Stimulated activated CD4-positive, alpha-beta T cell treated with anti-CD3 and anti-CD28 coated beads, TNF-alpha, amount 100 ng/mL, for 4 hours (primary cell): Measurements from ENCODE around the gene BCL7C.
"Not testable (repeated sequence)": the region's sequence is repeated elsewhere in the genome, so short reads cannot be mapped to it uniquely, and the experiment has no call there.

ENCODE experiments used
- DNase-seq, 3 experiments: peaks; one replicate each; pipeline ENCODE4 v3.0.0-alpha.2; 2020; ENCODE audit warnings: low read depth in 3 of 3

The BCL7C gene

GRCh38 chr16:30893744-30894539 is at the start of gene BCL7C:
Gene BCL7C (minus strand): TSS chr16:30894077. CDS start chr16:30893944, 133 bp downstream.
- peak; percentile 63 to 79 (median 63) for DNase-seq

- DNase-seq: no peak
Observed at GRCh38 chr16:30942426-30942806, 48.5 kb upstream of the BCL7C start.

- peak in 1 of 3 experiments; percentile 38 for DNase-seq
Observed at GRCh38 chr16:30941600-30942425, 47.9 kb upstream of the BCL7C start.

- DNase-seq: not testable (repeated sequence)
Observed at GRCh38 chr16:30939571-30939970, 45.7 kb upstream of the BCL7C start.

GRCh38 chr16:30937692-30938091 is 43.8 kb upstream of the BCL7C start:
- no peak for DNase-seq

GRCh38 chr16:30934827-30935557 is 41.1 kb upstream of the BCL7C start:
- DNase-seq: no peak

- no peak for DNase-seq
Observed at GRCh38 chr16:30931068-30931650, 37.3 kb upstream of the BCL7C start.

GRCh38 chr16:30930160-30930571 is 36.3 kb upstream of the BCL7C start:
- DNase-seq: no peak

- no peak for DNase-seq
Observed at GRCh38 chr16:30929167-30929566, 35.3 kb upstream of the BCL7C start.

GRCh38 chr16:30928390-30928789 is 34.5 kb upstream of the BCL7C start:
- no peak for DNase-seq

GRCh38 chr16:30927789-30928378 is 34.0 kb upstream of the BCL7C start:
- DNase-seq: no peak

GRCh38 chr16:30926937-30927788 is 33.3 kb upstream of the BCL7C start:
- DNase-seq: no peak

- no peak for DNase-seq
Observed at GRCh38 chr16:30925995-30926811, 32.3 kb upstream of the BCL7C start.

GRCh38 chr16:30925632-30925987 is 31.7 kb upstream of the BCL7C start:
- DNase-seq: no peak

- no peak for DNase-seq
Observed at GRCh38 chr16:30924913-30925631, 31.2 kb upstream of the BCL7C start.

- DNase-seq: no peak
Observed at GRCh38 chr16:30924076-30924912, 30.4 kb upstream of the BCL7C start.

GRCh38 chr16:30923554-30924075 is 29.7 kb upstream of the BCL7C start, which contains the start of gene FBXL19:
Gene FBXL19 (plus strand): TSS chr16:30923572. CDS start chr16:30925755, 2,183 bp downstream.
- peak in 1 of 3 experiments; percentile 37 for DNase-seq
